DMS53 (cell line): ENCODE measurements around the gene KIAA1549.

Source experiments
- DNase-seq: peaks from one replicate; lab custom pipeline; 2025; lab: John Stamatoyannopoulos, UW

Gene KIAA1549

GRCh38 chr7:138882249-138882648 lies 98.9 kb downstream of the KIAA1549 start:
- DNase-seq, result no peak

- no peak for DNase-seq
Observed at GRCh38 chr7:138881579-138882188, 99.5 kb downstream of the KIAA1549 start.

- DNase-seq, result no peak
Observed at GRCh38 chr7:138880881-138881578, 100.2 kb downstream of the KIAA1549 start.

GRCh38 chr7:138879356-138879755 lies 101.8 kb downstream of the KIAA1549 start:
- no peak for DNase-seq

GRCh38 chr7:138878856-138879255 lies 102.3 kb downstream of the KIAA1549 start:
- DNase-seq, result peak; percentile 59

GRCh38 chr7:138878051-138878450 lies 103.1 kb downstream of the KIAA1549 start:
- no peak for DNase-seq

- DNase-seq, result no peak
Observed at GRCh38 chr7:138876326-138876725, 104.9 kb downstream of the KIAA1549 start.

GRCh38 chr7:138875794-138876193 lies 105.4 kb downstream of the KIAA1549 start:
- no peak for DNase-seq

GRCh38 chr7:138873220-138873892 lies 107.8 kb downstream of the KIAA1549 start:
- DNase-seq, result no peak

- DNase-seq, result no peak
Observed at GRCh38 chr7:138872576-138872975, 108.6 kb downstream of the KIAA1549 start.

GRCh38 chr7:138871814-138872090 lies 109.4 kb downstream of the KIAA1549 start:
- DNase-seq, result no peak

GRCh38 chr7:138871065-138871813 lies 110.0 kb downstream of the KIAA1549 start:
- DNase-seq, result no peak

GRCh38 chr7:138869353-138869752 lies 111.8 kb downstream of the KIAA1549 start:
- DNase-seq, result no peak

- no peak for DNase-seq
Observed at GRCh38 chr7:138868711-138869110, 112.5 kb downstream of the KIAA1549 start.

GRCh38 chr7:138867744-138868143 lies 113.4 kb downstream of the KIAA1549 start:
- DNase-seq, result no peak

GRCh38 chr7:138866353-138866752 lies 114.8 kb downstream of the KIAA1549 start:
- DNase-seq, result no peak

GRCh38 chr7:138865843-138866242 lies 115.3 kb downstream of the KIAA1549 start:
- DNase-seq, result peak; percentile 46

GRCh38 chr7:138864667-138865066 lies 116.5 kb downstream of the KIAA1549 start:
- peak; percentile 18 for DNase-seq

- no peak for DNase-seq
Observed at GRCh38 chr7:138863931-138864330, 117.3 kb downstream of the KIAA1549 start.

- no peak for DNase-seq
Observed at GRCh38 chr7:138861051-138861450, 120.1 kb downstream of the KIAA1549 start.

- DNase-seq, result no peak
Observed at GRCh38 chr7:138857728-138858127, 123.5 kb downstream of the KIAA1549 start.

- no peak for DNase-seq
Observed at GRCh38 chr7:138854115-138854645, 127.0 kb downstream of the KIAA1549 start.
